Upper lobe of right lung (tissue), 1 donor: ENCODE measurements around the gene ZNF71. TPM values are rescaled to one million over a fixed set of nuclear protein-coding genes. Genes with fewer than 3 reads are reported as not detected.

Experiments
- ATAC-seq: fragments of 200-7000 bp; cut with Tn5 transposase; one replicate; pipeline ENCODE4 v1.9.1; 2020; ENCODE audit warnings: mild to moderate bottlenecking, moderate library complexity
- DNase-seq: peaks from one replicate; pipeline ENCODE4 v3.0.0-alpha.2; 2020
- H3K27ac ChIP-seq: fragments of 200-600 bp; one replicate; pipeline ENCODE4 v1.8.0; 2022
- H3K27me3 ChIP-seq: fragments of 200-600 bp; one replicate; pipeline ENCODE4 v1.8.0; 2022; ENCODE audit warnings: mild to moderate bottlenecking
- H3K36me3 ChIP-seq: fragments of 200-600 bp; one replicate; pipeline ENCODE4 v1.8.0; 2022
- H3K4me1 ChIP-seq: fragments of 200-600 bp; one replicate; pipeline ENCODE4 v1.8.0; 2022
- H3K4me3 ChIP-seq: fragments of 200-600 bp; one replicate; pipeline ENCODE4 v1.8.0; 2022; ENCODE audit warnings: mild to moderate bottlenecking
- H3K9me3 ChIP-seq: fragments of 200-600 bp; one replicate; pipeline ENCODE4 v1.8.0; 2022
- intact Hi-C: fragments of 100-400 bp; cut with DNase I; formaldehyde crosslinking; loops from one replicate; pipeline ENCODE4 v1.11.0; 2022
- total RNA-seq: library from RNA; stranded (reverse); fragmentation: NEBNext Ultra II Directional; extraction: Animal tissue kit (Norgen Biotek cat#: 25700); gene quantifications from one replicate; pipeline ENCODE4 v1.2.1, GENCODE V29; 2021
- TF ChIP-seq, protein P1 (sequence below): fragments of 200-600 bp; IDR thresholded peaks from one replicate; pipeline ENCODE4 v1.8.0; 2022; ENCODE audit warnings: antibody characterized with exemption
- donor health status: DM: no; HTN: yes; CAD: no; lungs with severe emphysema.

Gene ZNF71
- total RNA-seq, 1 donor from 2014 or later = 7.0 TPM

DNA sequence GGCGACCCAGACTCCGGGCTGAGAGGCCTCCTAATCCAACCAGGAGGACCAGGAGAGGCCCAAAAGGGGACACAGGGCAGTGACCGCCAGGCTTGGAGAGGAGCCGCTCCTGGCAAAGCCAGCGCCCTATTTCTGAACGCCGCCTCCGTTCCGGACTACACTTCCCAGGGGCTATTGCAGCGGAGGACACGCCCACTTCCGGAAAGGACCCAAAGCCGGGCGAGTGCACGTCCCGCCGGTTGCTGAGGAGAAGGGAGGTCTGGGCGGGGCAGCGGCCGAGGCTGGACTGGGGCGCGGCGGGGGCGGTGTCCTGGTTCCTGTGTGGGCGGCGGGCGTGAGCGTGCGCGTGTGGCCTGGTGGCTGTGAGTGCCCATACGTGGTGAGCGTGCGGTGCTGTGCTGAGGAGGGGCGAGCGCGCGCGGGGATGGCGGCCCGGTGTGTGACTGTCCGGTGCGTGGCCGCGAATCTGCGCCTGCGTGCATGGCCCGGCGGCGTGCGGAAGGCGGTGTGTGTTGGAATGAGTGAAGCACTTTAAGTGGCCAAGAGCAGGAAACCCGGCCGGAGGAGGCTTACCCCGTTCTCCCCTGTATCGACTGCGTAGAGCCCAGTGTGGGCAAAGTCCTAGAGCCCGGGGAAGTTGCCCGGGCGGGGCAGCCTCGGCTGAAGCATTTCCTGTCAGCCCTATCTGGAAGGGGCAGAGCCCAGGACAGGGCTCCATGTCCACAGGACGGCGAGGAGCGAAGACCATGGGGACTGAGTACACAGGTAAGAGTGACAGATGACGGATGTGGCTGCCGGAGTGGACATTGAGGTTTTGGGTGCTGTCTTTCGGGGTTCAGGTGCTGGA is 27.6 kb upstream of the ZNF71 start, which contains the start of gene ZNF470:
Gene ZNF470 (plus strand): TSS at position 195 of the 847 bp plus-strand sequence. CDS start 2,844 bp downstream, outside the sequence.
- intact Hi-C loops = no loop called here
- Histone ChIP-seq H3K36me3 (peaks cover 29% of the 10 kb centered on the region), H3K9me3 (peaks cover 57% of the 10 kb centered on the region), H3K27ac (peak within 1 kb of the TSS; percentile 83), H3K27me3 (no peaks in the 10 kb centered on the region), H3K4me1 (peaks cover 5% of the 10 kb centered on the region), H3K4me3 (peak within 1 kb of the TSS; percentile 90)
- DNase-seq (peak; percentile 97), ATAC-seq (peak; percentile 100)
- TF ChIP-seq, protein P1, sequence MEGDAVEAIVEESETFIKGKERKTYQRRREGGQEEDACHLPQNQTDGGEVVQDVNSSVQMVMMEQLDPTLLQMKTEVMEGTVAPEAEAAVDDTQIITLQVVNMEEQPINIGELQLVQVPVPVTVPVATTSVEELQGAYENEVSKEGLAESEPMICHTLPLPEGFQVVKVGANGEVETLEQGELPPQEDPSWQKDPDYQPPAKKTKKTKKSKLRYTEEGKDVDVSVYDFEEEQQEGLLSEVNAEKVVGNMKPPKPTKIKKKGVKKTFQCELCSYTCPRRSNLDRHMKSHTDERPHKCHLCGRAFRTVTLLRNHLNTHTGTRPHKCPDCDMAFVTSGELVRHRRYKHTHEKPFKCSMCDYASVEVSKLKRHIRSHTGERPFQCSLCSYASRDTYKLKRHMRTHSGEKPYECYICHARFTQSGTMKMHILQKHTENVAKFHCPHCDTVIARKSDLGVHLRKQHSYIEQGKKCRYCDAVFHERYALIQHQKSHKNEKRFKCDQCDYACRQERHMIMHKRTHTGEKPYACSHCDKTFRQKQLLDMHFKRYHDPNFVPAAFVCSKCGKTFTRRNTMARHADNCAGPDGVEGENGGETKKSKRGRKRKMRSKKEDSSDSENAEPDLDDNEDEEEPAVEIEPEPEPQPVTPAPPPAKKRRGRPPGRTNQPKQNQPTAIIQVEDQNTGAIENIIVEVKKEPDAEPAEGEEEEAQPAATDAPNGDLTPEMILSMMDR = no peak

DNA sequence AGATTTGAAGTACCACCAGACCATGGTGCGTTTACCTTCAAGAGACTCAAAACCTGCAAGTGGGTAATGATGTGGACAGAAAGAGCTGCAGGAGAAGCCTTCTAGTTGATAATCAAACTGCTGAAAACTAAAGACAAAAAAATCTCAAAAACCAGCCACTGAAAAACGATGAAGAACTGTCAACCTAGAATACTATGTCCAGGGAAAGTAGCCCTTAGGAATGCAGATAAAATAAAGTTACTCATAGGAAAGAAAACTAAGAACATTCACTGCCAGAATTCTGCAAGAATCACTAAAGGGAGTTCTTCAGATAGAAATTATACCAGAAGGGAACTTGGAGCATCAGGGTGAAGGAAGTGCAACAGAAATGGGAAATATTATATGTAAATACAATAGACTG is 22.5 kb upstream of the ZNF71 start:
- ATAC-seq (no peak), DNase-seq (no peak)
- H3K27ac ChIP-seq = no peak overlapping the region
- H3K27me3 ChIP-seq = no peaks in the 10 kb centered on the region
- peaks cover 5% of the 10 kb centered on the region for H3K4me1 ChIP-seq
- intact Hi-C loops = no loop called here
- no peak overlapping the region for H3K4me3 ChIP-seq
- H3K36me3 ChIP-seq = peaks cover 38% of the 10 kb centered on the region
- TF ChIP-seq, protein P1 = no peak
- peaks cover 78% of the 10 kb centered on the region for H3K9me3 ChIP-seq

DNA sequence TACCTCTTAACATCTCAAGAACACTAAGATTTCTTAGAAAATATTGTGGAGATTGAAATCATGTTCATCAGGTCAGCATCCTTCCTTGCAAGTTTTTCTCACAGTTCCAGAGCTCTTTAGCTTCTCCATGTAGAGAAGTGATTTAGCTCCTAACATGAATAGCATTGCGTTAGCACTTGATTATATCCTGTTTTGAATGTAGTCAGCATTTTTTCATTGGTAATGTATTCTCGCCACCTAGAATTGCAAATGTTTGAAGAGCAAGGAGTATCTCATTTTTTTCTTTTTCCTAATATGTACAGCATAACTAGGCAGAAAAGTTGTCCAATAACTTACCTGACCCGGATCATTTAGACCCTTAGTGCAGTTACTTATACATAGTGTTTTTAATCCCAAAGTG is 21.2 kb upstream of the ZNF71 start:
- no peak for DNase-seq
- H3K9me3 ChIP-seq = peaks cover 89% of the 10 kb centered on the region
- H3K4me3 ChIP-seq = no peak overlapping the region
- no peaks in the 10 kb centered on the region for H3K27me3 ChIP-seq
- intact Hi-C loops = no loop called here
- TF ChIP-seq, protein P1 = no peak
- no peak for ATAC-seq
- H3K27ac ChIP-seq = no peak overlapping the region
- peaks cover 38% of the 10 kb centered on the region for H3K36me3 ChIP-seq
- H3K4me1 ChIP-seq = no peaks in the 10 kb centered on the region

DNA sequence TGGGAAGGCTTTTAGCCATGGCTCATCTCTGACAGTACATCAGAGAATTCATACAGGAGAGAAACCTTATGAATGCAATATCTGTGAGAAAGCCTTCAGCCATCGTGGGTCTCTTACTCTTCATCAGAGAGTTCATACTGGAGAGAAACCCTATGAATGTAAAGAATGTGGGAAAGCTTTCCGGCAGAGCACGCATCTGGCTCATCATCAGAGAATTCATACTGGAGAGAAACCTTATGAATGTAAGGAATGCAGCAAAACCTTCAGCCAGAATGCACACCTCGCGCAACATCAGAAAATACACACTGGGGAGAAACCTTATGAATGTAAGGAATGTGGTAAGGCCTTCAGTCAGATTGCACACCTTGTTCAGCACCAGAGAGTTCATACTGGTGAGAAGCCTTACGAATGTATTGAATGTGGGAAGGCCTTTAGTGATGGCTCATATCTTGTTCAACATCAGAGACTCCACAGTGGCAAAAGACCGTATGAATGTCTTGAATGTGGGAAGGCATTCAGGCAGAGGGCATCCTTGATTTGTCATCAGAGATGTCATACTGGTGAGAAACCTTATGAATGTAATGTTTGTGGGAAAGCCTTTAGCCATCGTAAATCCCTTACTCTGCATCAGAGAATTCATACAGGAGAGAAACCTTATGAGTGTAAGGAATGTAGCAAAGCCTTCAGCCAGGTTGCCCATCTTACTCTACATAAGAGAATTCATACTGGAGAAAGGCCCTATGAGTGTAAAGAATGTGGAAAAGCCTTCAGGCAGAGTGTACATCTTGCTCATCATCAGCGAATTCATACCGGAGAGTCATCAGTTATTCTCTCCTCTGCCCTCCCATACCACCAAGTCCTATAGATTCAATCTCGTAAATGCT is 17.1 kb upstream of the ZNF71 start:
- Histone ChIP-seq H3K27me3 (no peaks in the 10 kb centered on the region), H3K27ac (no peak overlapping the region), H3K9me3 (peaks cover 99% of the 10 kb centered on the region), H3K4me1 (no peaks in the 10 kb centered on the region), H3K4me3 (no peak overlapping the region), H3K36me3 (peaks cover 8% of the 10 kb centered on the region)
- intact Hi-C loops = no loop called here
- TF ChIP-seq, protein P1 = no peak
- ATAC-seq (no peak), DNase-seq (no peak)

DNA sequence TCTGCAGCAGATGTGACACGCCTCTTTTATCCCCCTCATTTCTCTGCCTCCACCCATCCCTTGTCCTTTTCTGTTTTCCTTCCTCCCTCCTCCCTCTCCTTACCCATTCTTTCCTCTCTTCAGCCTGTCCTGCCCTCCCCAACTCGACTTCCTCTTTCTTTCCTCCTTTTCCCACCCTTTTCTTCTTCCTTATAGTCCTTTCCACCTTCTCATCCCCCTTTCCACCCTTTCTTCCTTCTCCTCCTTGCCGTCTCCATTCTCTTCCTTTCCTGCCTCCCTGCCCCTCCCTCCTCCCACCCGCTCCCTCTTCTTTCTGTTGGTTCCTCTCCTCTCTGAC is 688 bp upstream of the ZNF71 start:
- intact Hi-C loops = no loop called here
- no peaks in the 10 kb centered on the region for H3K27me3 ChIP-seq
- peaks cover 7% of the 10 kb centered on the region for H3K4me1 ChIP-seq
- DNase-seq = no peak
- peak overlapping the region; percentile 91 for H3K4me3 ChIP-seq
- TF ChIP-seq, protein P1 = no peak
- no peaks in the 10 kb centered on the region for H3K9me3 ChIP-seq
- H3K36me3 ChIP-seq = no peaks in the 10 kb centered on the region
- ATAC-seq = no peak
- no peak overlapping the region for H3K27ac ChIP-seq
